HepG2 (cell line): ENCODE measurements around the gene SLC19A1. TPM values are rescaled to one million over a fixed set of nuclear protein-coding genes. Genes with fewer than 3 reads are reported as not detected.
A peak's percentile ranks its signal among the peaks of the same experiment; 100 is the strongest.

ENCODE experiments used
- ATAC-seq: fragments of 200-7000 bp; cut with Tn5 transposase; 3 replicates; pipeline ENCODE4 v1.9.1; 2020; ENCODE audit warnings: mild to moderate bottlenecking, moderate library complexity
- BruUV-seq: library from RNA; stranded (reverse); fragments of 400-500 nt; replicated peaks from 2 replicates; lab custom pipeline; 2021; lab: Mats Ljungman, UMichigan
- CTCF ChIA-PET: fragments of 300-600 bp; formaldehyde crosslinking; extraction: SDS; loops from one replicate; lab custom pipeline; 2021; ENCODE audit warnings: low total read pairs, inconsistent platforms, low intra/inter-chr PET ratio; lab: Yijun Ruan, JAX
- POLR2A ChIA-PET: fragments of 350-600 bp; sonication (Branson Sonifier 250); formaldehyde crosslinking; loops from one replicate; lab custom pipeline; 2020; ENCODE audit warnings: antibody characterized with exemption, inconsistent platforms; lab: Yijun Ruan, JAX
- DNase-seq: peaks from one replicate; pipeline ENCODE4 v3.0.0-alpha.2; 2015; ENCODE audit warnings: low spot score
- FAIRE-seq: peaks from 3 replicates; lab custom pipeline; 2011; peaks lifted over from hg19 to GRCh38; lab: Jason Lieb, UNC
- H2AFZ ChIP-seq: one replicate; pipeline ENCODE4 v1.6.1; 2011; ENCODE audit warnings: low read length, inconsistent platforms
- H3K27ac ChIP-seq: fragments of 300-600 bp; 3 replicates; pipeline ENCODE4 v1.8.0; 2011; ENCODE audit warnings: mixed run types, mild to moderate bottlenecking, mixed read lengths, low read length, inconsistent platforms; ENCODE audit not compliant: insufficient read depth; ENCODE audit errors: extremely low read length
- H3K27me3 ChIP-seq, 2 experiments: fragments of 200-600 bp in 1 of 2; 2 replicates in 1 of 2; 3 replicates in 1 of 2; pipeline versions ENCODE4 v1.6.0 to v1.8.0; 2011; ENCODE audit warnings: low read length in 2 of 2, mild to moderate bottlenecking in 2 of 2, moderate library complexity in 2 of 2, inconsistent platforms in 1 of 2; ENCODE audit not compliant: insufficient read depth in 2 of 2, control insufficient read depth in 1 of 2
- H3K36me3 ChIP-seq, 2 experiments: fragments of 200-600 bp in 1 of 2; replicated peaks in 1 of 2; 2 replicates in 1 of 2; 3 replicates in 1 of 2; pipeline versions ENCODE4 v1.5.1 to v1.8.0; 2011; ENCODE audit warnings: low read length in 2 of 2, inconsistent platforms in 1 of 2; ENCODE audit not compliant: insufficient read depth in 2 of 2, control insufficient read depth in 1 of 2
- H3K4me1 ChIP-seq: 2 replicates; pipeline ENCODE4 v1.5.1; 2012; ENCODE audit warnings: low read length, inconsistent platforms; ENCODE audit not compliant: insufficient read depth
- H3K4me2 ChIP-seq: 2 replicates; pipeline ENCODE4 v1.6.0; 2011; ENCODE audit warnings: low read depth, low read length, inconsistent platforms
- H3K4me3 ChIP-seq, 3 experiments: fragments of 200-600 bp in 1 of 3; sonication (generic), shearing (Covaris generic) in 1 of 3; replicated peaks in 1 of 3; 2 replicates each; pipeline ENCODE4 v1.5.1; 2011 to 2016; ENCODE audit warnings: low read length in 3 of 3, inconsistent platforms in 2 of 3, low read depth in 2 of 3, mild to moderate bottlenecking in 2 of 3, control low read depth in 1 of 3, mixed read lengths in 1 of 3; ENCODE audit not compliant: insufficient read depth in 1 of 3
- H3K79me2 ChIP-seq: one replicate; pipeline ENCODE4 v1.6.1; 2011; ENCODE audit warnings: low read length, inconsistent platforms; ENCODE audit not compliant: insufficient read depth
- H3K9ac ChIP-seq: 2 replicates; pipeline ENCODE4 v1.6.0; 2011; ENCODE audit warnings: mild to moderate bottlenecking, low read depth, low read length, inconsistent platforms; ENCODE audit not compliant: insufficient read depth
- H3K9me3 ChIP-seq: 2 replicates; pipeline ENCODE4 v1.5.1; 2012; ENCODE audit warnings: mild to moderate bottlenecking, low read length
- H4K20me1 ChIP-seq: 2 replicates; pipeline ENCODE4 v1.6.0; 2011; ENCODE audit warnings: inconsistent platforms, mild to moderate bottlenecking, low read length, moderate library complexity; ENCODE audit not compliant: insufficient read depth
- AGO2 ChIP-seq: fragments of 200-400 bp; formaldehyde crosslinking; optimal IDR thresholded peaks from 2 replicates; pipeline ENCODE3; 2017; ENCODE audit warnings: mild to moderate bottlenecking, low read depth, low read length, moderate library complexity
- CC2D1A ChIP-seq: sonication (generic); formaldehyde crosslinking; IDR thresholded peaks from 2 replicates; pipeline ENCODE4 v1.8.1; 2023; ENCODE audit warnings: mild to moderate bottlenecking, missing genetic modification reagents
- FOSL1 ChIP-seq: sonication (generic); formaldehyde crosslinking; IDR thresholded peaks from 2 replicates; pipeline ENCODE4 v1.9.0; 2021; ENCODE audit warnings: missing genetic modification reagents, borderline replicate concordance
- HMG20B ChIP-seq: conservative IDR thresholded peaks from 2 replicates; pipeline ENCODE4 v1.6.1; 2016; ENCODE audit warnings: missing genetic modification reagents, missing compliant biosample characterization
- IKZF1 ChIP-seq: fragments of 450-650 bp; IDR thresholded peaks from 2 replicates; pipeline ENCODE4 v1.7.1; 2016
- ISX ChIP-seq: sonication (generic); formaldehyde crosslinking; conservative IDR thresholded peaks from 2 replicates; pipeline ENCODE4 v1.5.0; 2020; ENCODE audit warnings: missing genetic modification reagents
- LCORL ChIP-seq, 2 experiments: fragments of 450-650 bp in 1 of 2; sonication (generic) in 1 of 2; formaldehyde crosslinking in 1 of 2; IDR thresholded peaks; 2 replicates each; pipeline versions ENCODE4 v1.5.0 to v1.6.1; 2017 to 2020; ENCODE audit warnings: antibody characterized with exemption in 1 of 2, missing genetic modification reagents in 1 of 2
- NFATC3 ChIP-seq: sonication (generic); formaldehyde crosslinking; IDR thresholded peaks from 2 replicates; pipeline ENCODE4 v1.5.1; 2020; ENCODE audit warnings: mild to moderate bottlenecking, missing genetic modification reagents
- NRL ChIP-seq: sonication (generic); formaldehyde crosslinking; IDR thresholded peaks from 2 replicates; pipeline ENCODE4 v1.5.0; 2020; ENCODE audit warnings: missing genetic modification reagents, mild to moderate bottlenecking, moderate library complexity, borderline replicate concordance
- PATZ1 ChIP-seq: sonication (generic); formaldehyde crosslinking; IDR thresholded peaks from 2 replicates; pipeline ENCODE4 v1.4.0; 2020; ENCODE audit warnings: missing genetic modification reagents
- RARA ChIP-seq: IDR thresholded peaks from 2 replicates; pipeline ENCODE4 v1.6.1; 2016; ENCODE audit warnings: missing genetic modification reagents, missing compliant biosample characterization
- U2AF1 ChIP-seq: fragments of 200-400 bp; formaldehyde crosslinking; optimal IDR thresholded peaks from 2 replicates; pipeline ENCODE3; 2017; ENCODE audit warnings: mild to moderate bottlenecking, low read depth, low read length
- ZNF468 ChIP-seq: sonication (generic); formaldehyde crosslinking; IDR thresholded peaks from 2 replicates; pipeline ENCODE4 v1.8.0; 2022; ENCODE audit warnings: mild to moderate bottlenecking, moderate library complexity, missing genetic modification reagents
- ZNF563 ChIP-seq: sonication (generic); formaldehyde crosslinking; IDR thresholded peaks from 2 replicates; pipeline ENCODE4 v1.8.0; 2022; ENCODE audit warnings: mild to moderate bottlenecking, moderate library complexity, missing genetic modification reagents
- ZSCAN20 ChIP-seq: sonication (generic); formaldehyde crosslinking; IDR thresholded peaks from 2 replicates; pipeline ENCODE4 v1.4.0; 2020; ENCODE audit warnings: missing genetic modification reagents, mild to moderate bottlenecking, borderline replicate concordance
- WGBS: methylation state at CpG from one replicate; pipeline ENCODE4 v1.1.6; 2017; ENCODE audit warnings: low lambda C conversion rate; 5-methylcytosine and 5-hydroxymethylcytosine counted together
- in situ Hi-C: cut with HindIII; loops from 2 replicates; pipeline ENCODE4 v1.10.0; 2017; ENCODE audit warnings: low pct_unique_long_range_greater_than_20kb; ENCODE audit not compliant: extremely low pct_ligation_motif_present
- intact Hi-C: fragments of 100-400 bp; cut with micrococcal nuclease; formaldehyde crosslinking; loops from one replicate; pipeline ENCODE4 v1.10.0; 2022; ENCODE audit not compliant: unreplicated experiment
- polyA plus RNA-seq, 8 experiments: library from polyadenylated mRNA; depleted of rRNA in 3 of 8; stranded (reverse) in 7 of 8; unstranded in 1 of 8; fragments of >200 nt; fragmentation: Illumina TruSeq in 4 of 8; extraction: Trizol in 4 of 8; gene quantifications; 2 replicates each; pipeline versions ENCODE4 v1.2.1 to v1.2.3, GENCODE V29; 2011 to 2016; ENCODE audit warnings: low read depth in 4 of 8, missing spikeins in 1 of 8, mixed read lengths in 1 of 8; ENCODE audit not compliant: insufficient read depth in 1 of 8
- total RNA-seq, 5 experiments: library from RNA; depleted of rRNA; stranded (reverse); fragments of >200 nt; fragmentation: Illumina TruSeq; extraction: Trizol; gene quantifications; 2 replicates each; pipeline ENCODE4 v1.2.3, GENCODE V29; 2016; ENCODE audit warnings: low read depth in 1 of 5
- TF ChIP-seq, protein P1 (sequence below): sonication (generic); formaldehyde crosslinking; IDR thresholded peaks from 2 replicates; pipeline ENCODE4 v1.9.0; 2021; ENCODE audit warnings: missing genetic modification reagents, borderline replicate concordance
- TF ChIP-seq, protein P2 (sequence below): sonication (generic); formaldehyde crosslinking; conservative IDR thresholded peaks from 2 replicates; pipeline ENCODE4 v1.5.0; 2020; ENCODE audit warnings: missing genetic modification reagents

Gene SLC19A1
- total and polyA plus RNA-seq, 2 of the 13 experiments (the other 11 are each of a cell fraction or from before 2014, with no cell fraction given), result 21.8 to 23.0 TPM

DNA sequence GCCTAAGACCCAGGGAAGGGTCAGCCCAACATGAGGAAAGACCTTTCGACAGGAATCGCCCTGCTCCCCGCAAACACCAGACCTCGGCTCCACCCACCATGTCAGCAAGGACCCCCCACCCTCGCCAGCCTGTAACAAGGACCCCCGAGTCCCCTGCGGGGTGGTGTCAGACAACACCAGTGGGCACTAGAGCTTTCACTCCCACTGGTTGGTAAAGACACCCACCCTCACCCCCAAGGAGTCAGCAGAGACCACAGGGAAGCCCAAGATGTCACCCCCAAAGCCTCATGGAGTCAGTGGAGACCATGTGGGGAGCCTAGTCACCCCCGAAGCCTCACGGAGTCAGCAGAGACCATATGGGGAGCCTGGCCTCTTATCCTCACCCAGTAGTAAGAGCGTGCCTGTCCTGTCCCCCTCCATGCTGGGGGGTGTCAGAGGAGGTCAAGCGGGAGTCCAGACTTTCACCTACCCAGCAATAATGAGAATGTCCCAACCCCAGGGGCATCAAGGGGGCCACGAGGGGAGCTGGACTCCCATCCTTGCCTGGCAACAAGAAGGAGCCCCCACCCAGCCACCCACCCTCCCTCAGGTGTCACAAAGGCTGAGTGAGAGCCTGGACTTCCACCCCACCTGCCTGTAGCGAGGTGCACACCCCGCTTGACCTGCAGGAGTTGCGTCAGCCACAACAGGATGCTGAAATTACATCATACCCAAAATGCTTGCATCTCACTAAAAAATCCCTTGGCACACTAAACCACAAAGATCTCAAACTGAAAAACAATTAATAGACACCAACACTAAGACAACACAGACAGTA is 24.8 kb downstream of the SLC19A1 start:
- Histone ChIP-seq H3K4me2 (no peak overlapping the region), H3K9ac (no peak overlapping the region), H3K27ac (peak overlapping the region; percentile 4), H3K27me3 (no peaks in the 10 kb centered on the region), H2AFZ (no peak overlapping the region), H3K4me3 (no peak overlapping the region), H3K79me2 (peaks cover 17% of the 10 kb centered on the region), H3K4me1 (peaks cover 10% of the 10 kb centered on the region), H4K20me1 (no peaks in the 10 kb centered on the region), H3K9me3 (peaks cover 25% of the 10 kb centered on the region), H3K36me3 (peaks cover 17 to 39% of the 10 kb centered on the region in 2 experiments; a peak in 4 of 5 replicates)
- ChIA-PET CTCF (no interaction called here), POLR2A (interaction anchor here (1.3 kb wide), 1 partner anchor 8 kb away, joined by 7 read pairs; no protein-coding TSS in a partner anchor)
- ATAC-seq (no peak), FAIRE-seq (peak; percentile 37), DNase-seq (no peak)
- no TSS peak for BruUV-seq
- 91% methylated on average over 5 of the region's 15 CpGs for WGBS
- in situ Hi-C loops (no loop called here), intact Hi-C loops (no loop called here)
- TF ChIP-seq, protein P1, sequence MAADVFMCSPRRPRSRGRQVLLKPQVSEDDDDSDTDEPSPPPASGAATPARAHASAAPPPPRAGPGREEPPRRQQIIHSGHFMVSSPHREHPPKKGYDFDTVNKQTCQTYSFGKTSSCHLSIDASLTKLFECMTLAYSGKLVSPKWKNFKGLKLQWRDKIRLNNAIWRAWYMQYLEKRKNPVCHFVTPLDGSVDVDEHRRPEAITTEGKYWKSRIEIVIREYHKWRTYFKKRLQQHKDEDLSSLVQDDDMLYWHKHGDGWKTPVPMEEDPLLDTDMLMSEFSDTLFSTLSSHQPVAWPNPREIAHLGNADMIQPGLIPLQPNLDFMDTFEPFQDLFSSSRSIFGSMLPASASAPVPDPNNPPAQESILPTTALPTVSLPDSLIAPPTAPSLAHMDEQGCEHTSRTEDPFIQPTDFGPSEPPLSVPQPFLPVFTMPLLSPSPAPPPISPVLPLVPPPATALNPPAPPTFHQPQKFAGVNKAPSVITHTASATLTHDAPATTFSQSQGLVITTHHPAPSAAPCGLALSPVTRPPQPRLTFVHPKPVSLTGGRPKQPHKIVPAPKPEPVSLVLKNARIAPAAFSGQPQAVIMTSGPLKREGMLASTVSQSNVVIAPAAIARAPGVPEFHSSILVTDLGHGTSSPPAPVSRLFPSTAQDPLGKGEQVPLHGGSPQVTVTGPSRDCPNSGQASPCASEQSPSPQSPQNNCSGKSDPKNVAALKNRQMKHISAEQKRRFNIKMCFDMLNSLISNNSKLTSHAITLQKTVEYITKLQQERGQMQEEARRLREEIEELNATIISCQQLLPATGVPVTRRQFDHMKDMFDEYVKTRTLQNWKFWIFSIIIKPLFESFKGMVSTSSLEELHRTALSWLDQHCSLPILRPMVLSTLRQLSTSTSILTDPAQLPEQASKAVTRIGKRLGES (CRISPR knock-in tag), result no peak
- TF ChIP-seq, protein P2, sequence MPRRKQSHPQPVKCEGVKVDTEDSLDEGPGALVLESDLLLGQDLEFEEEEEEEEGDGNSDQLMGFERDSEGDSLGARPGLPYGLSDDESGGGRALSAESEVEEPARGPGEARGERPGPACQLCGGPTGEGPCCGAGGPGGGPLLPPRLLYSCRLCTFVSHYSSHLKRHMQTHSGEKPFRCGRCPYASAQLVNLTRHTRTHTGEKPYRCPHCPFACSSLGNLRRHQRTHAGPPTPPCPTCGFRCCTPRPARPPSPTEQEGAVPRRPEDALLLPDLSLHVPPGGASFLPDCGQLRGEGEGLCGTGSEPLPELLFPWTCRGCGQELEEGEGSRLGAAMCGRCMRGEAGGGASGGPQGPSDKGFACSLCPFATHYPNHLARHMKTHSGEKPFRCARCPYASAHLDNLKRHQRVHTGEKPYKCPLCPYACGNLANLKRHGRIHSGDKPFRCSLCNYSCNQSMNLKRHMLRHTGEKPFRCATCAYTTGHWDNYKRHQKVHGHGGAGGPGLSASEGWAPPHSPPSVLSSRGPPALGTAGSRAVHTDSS (CRISPR knock-in tag), result no peak
- TF ChIP-seq ZNF563 (CRISPR knock-in tag), result no peak
- no peak for TF ChIP-seq NFATC3 (CRISPR knock-in tag)
- no peak for TF ChIP-seq HMG20B (CRISPR knock-in tag)
- no peak for TF ChIP-seq IKZF1
- TF ChIP-seq PATZ1 (CRISPR knock-in tag), result peak; percentile 24; the same call in 1 of the 2 replicates
- TF ChIP-seq NRL (CRISPR knock-in tag), result no peak
- TF ChIP-seq ZNF468 (CRISPR knock-in tag), result no peak
- no peak for TF ChIP-seq AGO2
- no peak for TF ChIP-seq ISX (CRISPR knock-in tag)
- TF ChIP-seq CC2D1A (CRISPR knock-in tag), result no peak
- TF ChIP-seq ZSCAN20 (CRISPR knock-in tag), result no peak
- TF ChIP-seq U2AF1, result no peak
- TF ChIP-seq LCORL (IDR thresholded peaks at IDR 0.05), result no peak
- TF ChIP-seq LCORL (CRISPR knock-in tag; IDR thresholded peaks at IDR 0.05), result no peak
- TF ChIP-seq RARA (CRISPR knock-in tag), result 0 out of 2 replicates have a peak, but pooled peaks have one; percentile 16
- TF ChIP-seq FOSL1 (CRISPR knock-in tag), result no peak
